HepG2 (cell line): ENCODE results near the gene STH.

Source experiments
- CTCF ChIP-seq: sonication (generic); formaldehyde crosslinking; IDR thresholded peaks from 2 replicates; pipeline ENCODE4 v1.5.0; 2020; ENCODE audit warnings: mild to moderate bottlenecking, missing genetic modification reagents, moderate library complexity
- ERF ChIP-seq: IDR thresholded peaks from 2 replicates; pipeline ENCODE4 v1.6.1; 2018; ENCODE audit warnings: missing biosample characterization, missing genetic modification reagents
- MTA3 ChIP-seq: sonication (generic); formaldehyde crosslinking; IDR thresholded peaks from 2 replicates; pipeline ENCODE4 v1.4.0; 2020; ENCODE audit warnings: missing genetic modification reagents
- POLR2A ChIP-seq, 2 experiments: IDR thresholded peaks; 2 replicates each; pipeline ENCODE4 v1.6.1; 2011; ENCODE audit warnings: low read depth in 2 of 2, low read length in 2 of 2, mild to moderate bottlenecking in 1 of 2, moderate library complexity in 1 of 2; ENCODE audit not compliant: insufficient read depth in 1 of 2
- PRPF4 ChIP-seq: fragments of 200-400 bp; formaldehyde crosslinking; IDR thresholded peaks from 2 replicates; pipeline ENCODE4 v1.6.1; 2016; ENCODE audit warnings: low read length, low read depth; ENCODE audit not compliant: poor library complexity, severe bottlenecking
- REST ChIP-seq, 2 experiments: IDR thresholded peaks; 2 replicates each; pipeline ENCODE4 v1.6.1; 2011 to 2012; ENCODE audit warnings: low read length in 2 of 2, borderline replicate concordance in 1 of 2, low read depth in 1 of 2, mild to moderate bottlenecking in 1 of 2, moderate library complexity in 1 of 2
- ZNF207 ChIP-seq: fragments of 450-650 bp; IDR thresholded peaks from 2 replicates; pipeline ENCODE4 v1.6.1; 2016; ENCODE audit warnings: antibody characterized with exemption, borderline replicate concordance
- ZNF558 ChIP-seq: sonication (generic); formaldehyde crosslinking; IDR thresholded peaks from 2 replicates; pipeline ENCODE4 v1.9.0; 2022; ENCODE audit warnings: mild to moderate bottlenecking, missing genetic modification reagents, borderline replicate concordance
- ZNF589 ChIP-seq: sonication (generic); formaldehyde crosslinking; conservative IDR thresholded peaks from 2 replicates; pipeline ENCODE4 v1.8.0; 2022; ENCODE audit warnings: mild to moderate bottlenecking, moderate library complexity, missing genetic modification reagents
- ZNF878 ChIP-seq: sonication (generic); formaldehyde crosslinking; IDR thresholded peaks from 2 replicates; pipeline ENCODE4 v1.8.1; 2023; ENCODE audit warnings: mild to moderate bottlenecking, missing genetic modification reagents, moderate library complexity

- TF ChIP-seq POLR2A (IDR thresholded peaks at IDR 0.05; ENCODE audit: insufficient read depth in 1 of 2, low read depth in 2 of 2, low read length in 2 of 2) (no peak), CTCF (CRISPR knock-in tag) (no peak), ERF (CRISPR knock-in tag) (no peak), ZNF207 (no peak), ZNF589 (CRISPR knock-in tag) (no peak), ZNF878 (CRISPR knock-in tag) (no peak), MTA3 (CRISPR knock-in tag) (no peak), REST (IDR thresholded peaks at IDR 0.05; ENCODE audit: borderline replicate concordance in 1 of 2, low read depth in 1 of 2, low read length in 2 of 2) (no peak), ZNF558 (CRISPR knock-in tag) (no peak), PRPF4 (no peak)
Measured at GRCh38 chr17:45977976-45978626, 20.9 kb upstream of the STH start.
